ENCODE measurements around the gene ACOXL. TPM values are rescaled to one million over a fixed set of nuclear protein-coding genes. Genes with fewer than 3 reads are reported as not detected.

The ACOXL gene
- total and polyA plus RNA-seq, 9 donors: 0.17 to 0.31 (median 0.23) TPM; not detected in 4

DNA sequence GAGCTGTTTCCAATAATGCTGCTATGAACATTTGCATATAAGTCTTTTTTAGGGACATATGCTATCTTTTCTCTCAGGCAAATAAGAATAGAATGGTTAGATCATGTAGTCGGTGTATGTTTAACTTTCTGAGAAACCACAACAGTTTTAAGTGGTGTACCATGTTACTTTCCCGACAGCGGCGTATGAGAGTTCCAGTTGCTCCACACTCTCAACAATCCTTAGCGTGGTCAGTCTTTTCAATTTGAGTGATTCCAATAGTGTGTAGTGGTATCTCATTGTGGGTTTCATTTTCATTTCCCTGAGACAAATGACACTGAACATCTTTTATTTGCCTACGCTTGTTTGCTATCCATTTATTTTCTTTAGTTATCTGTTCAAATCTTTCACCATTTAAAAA is 149.5 kb downstream of the ACOXL start:
- no peak overlapping the region for H3K4me3 ChIP-seq
- WGBS, 3 donors: 93 to 94% (median 93%) methylated on average over 6 of the region's 6 CpGs
- H3K27me3 ChIP-seq: no peaks in the 10 kb centered on the region
- H3K36me3 ChIP-seq: no peaks in the 10 kb centered on the region
- H3K9me3 ChIP-seq: no peaks in the 10 kb centered on the region
- DNase-seq: no peak
- intact Hi-C loops (cut with DNase I): no loop called here
- H3K4me1 ChIP-seq (ENCODE audit: insufficient read depth): no peaks in the 10 kb centered on the region
- no peak for TF ChIP-seq POLR2A (IDR thresholded peaks at IDR 0.05)
- H3K27ac ChIP-seq: no peak overlapping the region

GRCh38 chr2:110883406-110883805 is 151.0 kb downstream of the ACOXL start:
- Histone ChIP-seq H3K9me3 (no peaks in the 10 kb centered on the region), H3K36me3 (no peaks in the 10 kb centered on the region), H3K27me3 (no peaks in the 10 kb centered on the region), H3K27ac (no peak overlapping the region), H3K4me3 (no peak overlapping the region), H3K4me1 (ENCODE audit: insufficient read depth) (no peaks in the 10 kb centered on the region)
- TF ChIP-seq CTCF (IDR thresholded peaks at IDR 0.05) (no peak), POLR2A (IDR thresholded peaks at IDR 0.05) (no peak)
- WGBS, 3 donors: 87 to 92% (median 88%) methylated on average over 1 of the region's 1 CpG
- no peak for DNase-seq
- intact Hi-C loops (cut with DNase I): no loop called here

GRCh38 chr2:110885256-110885655 is 152.9 kb downstream of the ACOXL start:
- TF ChIP-seq EP300 (IDR thresholded peaks at IDR 0.05) (no peak), POLR2A (IDR thresholded peaks at IDR 0.05) (no peak), CTCF (IDR thresholded peaks at IDR 0.05) (no peak)
- H3K4me3 ChIP-seq: no peak overlapping the region
- no peaks in the 10 kb centered on the region for H3K27me3 ChIP-seq
- H3K36me3 ChIP-seq: no peaks in the 10 kb centered on the region
- no peak for DNase-seq
- H3K9me3 ChIP-seq: no peaks in the 10 kb centered on the region
- 77 to 90% (median 88%) methylated on average over 4 of the region's 4 CpGs for WGBS, 3 donors
- no peaks in the 10 kb centered on the region for H3K4me1 ChIP-seq (ENCODE audit: insufficient read depth)
- intact Hi-C loops (cut with DNase I): no loop called here
- H3K27ac ChIP-seq: no peak overlapping the region

DNA sequence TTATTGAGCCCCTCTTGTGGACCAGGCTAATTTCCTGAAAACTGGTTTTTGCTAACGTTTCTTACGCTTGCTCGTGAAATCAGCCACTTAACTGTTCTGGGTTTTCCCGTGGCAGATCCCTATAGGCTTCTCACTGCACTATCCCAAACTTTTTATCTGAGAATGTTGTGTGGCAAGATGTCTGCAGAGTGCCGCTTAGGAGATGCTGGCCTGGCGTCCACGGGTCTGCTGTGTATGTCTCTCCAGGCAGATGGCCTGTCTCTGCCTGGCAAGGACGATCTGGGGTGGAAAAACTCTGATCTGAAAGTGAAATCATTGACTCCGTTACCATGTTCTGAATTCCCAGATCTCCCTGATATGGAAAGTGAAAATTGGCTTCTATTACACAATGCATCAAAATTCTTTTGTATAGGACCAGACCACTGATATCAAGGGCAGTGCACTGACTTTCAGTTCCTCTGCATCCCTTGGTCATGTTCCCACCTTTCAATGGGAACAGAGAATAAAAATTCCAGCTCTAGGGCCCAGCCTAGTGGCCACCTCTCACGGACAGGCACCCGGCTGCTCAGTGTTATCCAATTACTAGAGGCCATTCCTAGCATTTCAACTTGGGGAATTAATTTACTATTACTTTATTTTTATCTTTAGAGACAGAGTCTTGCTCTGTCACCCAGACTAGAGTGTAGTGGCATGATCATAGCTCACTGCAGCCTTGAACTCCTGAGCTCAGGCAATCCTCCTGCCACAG is 154.6 kb downstream of the ACOXL start:
- Histone ChIP-seq H3K36me3 (no peaks in the 10 kb centered on the region), H3K27ac (no peak overlapping the region), H3K9me3 (no peaks in the 10 kb centered on the region), H3K4me1 (ENCODE audit: insufficient read depth) (no peaks in the 10 kb centered on the region), H3K27me3 (no peaks in the 10 kb centered on the region), H3K4me3 (no peak overlapping the region)
- 75 to 88% (median 87%) methylated on average over 11 of the region's 11 CpGs for WGBS, 3 donors
- TF ChIP-seq EP300 (IDR thresholded peaks at IDR 0.05) (no peak), POLR2A (IDR thresholded peaks at IDR 0.05) (no peak), CTCF (IDR thresholded peaks at IDR 0.05) (no peak)
- intact Hi-C loops (cut with DNase I): no loop called here
- no peak for DNase-seq

DNA sequence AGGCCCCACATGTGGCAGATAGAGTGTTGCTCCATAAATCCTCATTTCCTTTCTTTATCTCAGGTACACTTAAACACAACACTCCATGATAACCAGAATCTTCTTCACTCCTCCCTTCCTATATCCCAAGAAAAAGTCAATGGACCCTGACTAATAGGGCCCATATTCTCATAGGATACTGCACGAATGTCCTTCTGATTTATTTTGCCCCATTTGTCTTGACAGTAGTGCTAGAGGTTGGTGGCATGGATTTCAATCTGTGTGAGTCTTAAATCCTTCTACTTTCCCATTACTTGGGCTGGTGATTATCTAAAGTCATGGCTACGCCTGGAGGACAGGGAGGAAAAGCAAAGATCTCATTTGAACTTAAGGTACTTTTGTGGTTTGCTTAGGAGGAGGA is 156.0 kb downstream of the ACOXL start:
- WGBS, 3 donors: 67 to 82% (median 70%) methylated on average over 2 of the region's 2 CpGs
- no peak for DNase-seq
- Histone ChIP-seq H3K9me3 (no peaks in the 10 kb centered on the region), H3K27ac (no peak overlapping the region), H3K27me3 (no peaks in the 10 kb centered on the region), H3K36me3 (no peaks in the 10 kb centered on the region), H3K4me3 (no peak overlapping the region), H3K4me1 (ENCODE audit: insufficient read depth) (no peaks in the 10 kb centered on the region)
- TF ChIP-seq POLR2A (IDR thresholded peaks at IDR 0.05): no peak
- no peak for TF ChIP-seq CTCF (IDR thresholded peaks at IDR 0.05)
- TF ChIP-seq EP300 (IDR thresholded peaks at IDR 0.05): no peak
- intact Hi-C loops (cut with DNase I): no loop called here

Measured in ovary (tissue), 9 donors.